Fibroblast of the aortic adventitia (primary cell): ENCODE measurements around the gene NEDD4L. TPM values are rescaled to one million over a fixed set of nuclear protein-coding genes. Genes with fewer than 3 reads are reported as not detected.

Source experiments
- DNase-seq: peaks from one replicate; pipeline ENCODE4 v3.0.0-alpha.2; 2010; ENCODE audit warnings: low read depth
- H3K4me3 ChIP-seq: 2 replicates; pipeline ENCODE4 v1.5.1; 2011; ENCODE audit warnings: low read depth, mild to moderate bottlenecking, control low read depth, low read length, moderate library complexity
- CTCF ChIP-seq: IDR thresholded peaks from 2 replicates; pipeline ENCODE4 v1.5.1; 2011; ENCODE audit warnings: mild to moderate bottlenecking, low read length, control low read depth, inconsistent platforms; ENCODE audit not compliant: insufficient read depth
- total RNA-seq: library from RNA; depleted of rRNA; stranded (reverse); fragments of >200 nt; gene quantifications from 2 replicates; pipeline ENCODE4 v1.2.3, GENCODE V29; 2012; ENCODE audit warnings: low replicate concordance

Gene NEDD4L
- total RNA-seq, 1 donor = 22.2 TPM

- no peak for TF ChIP-seq CTCF
- no peak for DNase-seq
- no peak overlapping the region for H3K4me3 ChIP-seq
Observed at GRCh38 chr18:58350526-58350925, 306.5 kb downstream of the NEDD4L start.

GRCh38 chr18:58351776-58352175 is 307.8 kb downstream of the NEDD4L start:
- TF ChIP-seq CTCF = no peak
- no peak for DNase-seq
- H3K4me3 ChIP-seq = no peak overlapping the region

- no peak for TF ChIP-seq CTCF
- H3K4me3 ChIP-seq = no peak overlapping the region
- DNase-seq = no peak
Observed at GRCh38 chr18:58353581-58353980, 309.6 kb downstream of the NEDD4L start.

- TF ChIP-seq CTCF = no peak
- no peak for DNase-seq
- H3K4me3 ChIP-seq = no peak overlapping the region
Observed at GRCh38 chr18:58354051-58354450, 310.0 kb downstream of the NEDD4L start.

- no peak overlapping the region for H3K4me3 ChIP-seq
- no peak for DNase-seq
- TF ChIP-seq CTCF = no peak
Observed at GRCh38 chr18:58354791-58355190, 310.8 kb downstream of the NEDD4L start.

GRCh38 chr18:58355243-58355642 is 311.2 kb downstream of the NEDD4L start:
- DNase-seq = no peak
- no peak overlapping the region for H3K4me3 ChIP-seq
- TF ChIP-seq CTCF = no peak

GRCh38 chr18:58359218-58359617 is 315.2 kb downstream of the NEDD4L start:
- no peak for TF ChIP-seq CTCF
- DNase-seq = no peak
- no peak overlapping the region for H3K4me3 ChIP-seq
